Sigmoid colon (tissue), 4 donors: ENCODE results near the gene GPR180.

Experiments
- POLR2A ChIP-seq, 2 donors: fragments of 450-650 bp; IDR thresholded peaks; one replicate each; pipeline ENCODE4 v1.6.1; 2016; ENCODE audit warnings: antibody characterized with exemption in 2 of 2, mild to moderate bottlenecking in 2 of 2, moderate library complexity in 2 of 2
- POLR2AphosphoS5 ChIP-seq, 4 donors: sonication (generic); formaldehyde crosslinking; IDR thresholded peaks; one replicate each; pipeline ENCODE4 v1.6.1; 2017; ENCODE audit warnings: antibody characterized with exemption in 4 of 4
- TF ChIP-seq, protein P1 (sequence below), 4 experiments: fragments of 450-650 bp in 3 of 4; fragments of 200-600 bp in 1 of 4; IDR thresholded peaks; one replicate each; pipeline ENCODE4 v1.5.1; 2016 to 2019; ENCODE audit warnings: antibody characterized with exemption in 4 of 4, mild to moderate bottlenecking in 3 of 4, moderate library complexity in 2 of 4

DNA sequence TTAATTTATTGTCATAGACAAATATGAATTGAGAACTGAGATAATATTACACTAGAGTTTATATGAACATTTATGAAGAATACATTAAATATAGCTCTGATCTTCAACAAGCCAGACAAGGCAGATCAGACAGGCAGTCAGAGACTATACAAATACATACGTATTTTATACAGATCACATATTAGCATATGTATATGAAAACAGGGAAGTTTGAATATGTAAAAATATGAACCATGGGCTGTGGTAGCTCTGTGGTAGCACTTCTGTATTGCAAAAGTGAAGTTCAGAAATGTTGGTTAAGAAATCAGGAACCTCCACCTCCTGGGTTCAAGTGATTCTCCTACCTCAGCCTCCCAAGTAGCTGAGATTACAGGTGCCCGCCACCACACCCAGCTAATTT lies 20.7 kb downstream of the GPR180 start:
- TF ChIP-seq POLR2AphosphoS5 (IDR thresholded peaks at IDR 0.05): no peak
- no peak for TF ChIP-seq POLR2A (IDR thresholded peaks at IDR 0.05)
- TF ChIP-seq, protein P1, sequence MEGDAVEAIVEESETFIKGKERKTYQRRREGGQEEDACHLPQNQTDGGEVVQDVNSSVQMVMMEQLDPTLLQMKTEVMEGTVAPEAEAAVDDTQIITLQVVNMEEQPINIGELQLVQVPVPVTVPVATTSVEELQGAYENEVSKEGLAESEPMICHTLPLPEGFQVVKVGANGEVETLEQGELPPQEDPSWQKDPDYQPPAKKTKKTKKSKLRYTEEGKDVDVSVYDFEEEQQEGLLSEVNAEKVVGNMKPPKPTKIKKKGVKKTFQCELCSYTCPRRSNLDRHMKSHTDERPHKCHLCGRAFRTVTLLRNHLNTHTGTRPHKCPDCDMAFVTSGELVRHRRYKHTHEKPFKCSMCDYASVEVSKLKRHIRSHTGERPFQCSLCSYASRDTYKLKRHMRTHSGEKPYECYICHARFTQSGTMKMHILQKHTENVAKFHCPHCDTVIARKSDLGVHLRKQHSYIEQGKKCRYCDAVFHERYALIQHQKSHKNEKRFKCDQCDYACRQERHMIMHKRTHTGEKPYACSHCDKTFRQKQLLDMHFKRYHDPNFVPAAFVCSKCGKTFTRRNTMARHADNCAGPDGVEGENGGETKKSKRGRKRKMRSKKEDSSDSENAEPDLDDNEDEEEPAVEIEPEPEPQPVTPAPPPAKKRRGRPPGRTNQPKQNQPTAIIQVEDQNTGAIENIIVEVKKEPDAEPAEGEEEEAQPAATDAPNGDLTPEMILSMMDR (IDR thresholded peaks at IDR 0.05): no peak
